GM21786 (cell line): Measurements from ENCODE around the gene SLC25A17.
"Not testable (repeated sequence)": the region's sequence is repeated elsewhere in the genome, so short reads cannot be mapped to it uniquely, and the experiment has no call there.

Experiments
- ATAC-seq: cut with Tn5 transposase; IDR thresholded peaks from one replicate; pipeline ENCODE4 v1.9.1; 2021; ENCODE audit not compliant: unreplicated experiment

Gene SLC25A17

DNA sequence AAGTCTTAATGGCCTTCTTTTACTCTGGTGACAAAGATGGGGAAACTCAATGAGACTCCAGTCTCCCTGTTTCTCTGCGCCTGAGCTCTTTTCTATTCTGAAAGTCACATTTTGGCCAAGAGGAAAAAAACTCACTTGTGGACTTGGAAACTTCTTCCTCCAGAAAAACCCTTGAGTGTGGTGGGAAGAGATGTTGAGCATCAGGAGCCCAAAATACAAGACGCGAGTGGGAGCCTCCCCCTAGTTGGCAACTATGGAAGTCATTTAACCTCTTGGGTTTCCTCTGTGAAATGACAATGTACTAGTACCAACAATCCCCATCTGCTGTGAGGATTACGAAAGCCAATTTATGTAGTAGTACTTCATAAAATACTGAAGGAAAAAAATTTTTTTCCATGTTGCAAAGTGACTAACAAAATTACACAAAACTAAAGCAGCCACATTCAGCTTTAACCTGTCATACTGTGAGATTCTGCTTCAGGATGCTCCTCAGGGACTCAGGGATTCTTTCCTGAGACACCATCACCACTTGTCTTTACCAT lies 524 bp upstream of the SLC25A17 start:
- no peak for ATAC-seq

- no peak for ATAC-seq
Measured at GRCh38 chr22:40818192-40818746, 877 bp downstream of the SLC25A17 start.

DNA sequence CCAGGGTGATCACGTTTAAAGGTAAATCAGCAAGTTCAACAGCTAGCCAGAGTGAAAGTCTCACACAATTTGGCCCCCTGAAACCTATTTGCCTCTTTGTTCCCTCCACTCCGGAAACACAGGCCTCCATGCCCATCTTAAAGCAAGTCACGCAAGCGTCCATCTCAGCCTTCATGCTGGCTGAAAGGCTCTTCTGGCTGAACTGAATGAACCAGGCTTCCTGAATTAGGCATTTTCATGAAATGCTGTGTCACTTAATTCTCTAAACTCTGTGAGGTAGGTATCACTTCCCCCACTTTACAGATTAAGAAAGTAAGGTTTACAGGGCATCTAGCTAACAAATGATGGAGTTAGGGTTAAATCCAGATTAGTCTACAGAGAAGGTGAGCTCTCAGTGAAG lies 1.4 kb downstream of the SLC25A17 start:
- ATAC-seq = no peak

DNA sequence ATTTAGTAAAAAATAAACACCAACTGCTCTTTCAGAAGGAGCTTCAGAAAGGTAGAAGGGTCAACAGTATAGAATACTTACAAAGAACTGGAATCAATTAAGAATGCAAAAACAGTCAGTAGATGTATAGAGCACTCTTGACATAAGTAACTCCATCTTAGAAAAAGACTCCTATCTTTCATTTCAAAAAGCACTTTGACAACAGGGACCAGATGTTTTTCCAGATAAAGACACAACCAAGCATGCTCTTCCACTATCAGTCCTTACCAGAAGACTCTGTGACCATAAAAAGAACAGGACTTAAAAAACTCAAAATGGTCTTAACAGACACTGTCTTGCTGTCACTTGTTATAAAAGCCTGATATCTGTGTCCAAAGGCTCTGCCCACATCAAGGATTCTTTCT lies 5.2 kb downstream of the SLC25A17 start:
- no peak for ATAC-seq

- ATAC-seq = no peak
Measured at GRCh38 chr22:40808018-40808841, 10.9 kb downstream of the SLC25A17 start.

DNA sequence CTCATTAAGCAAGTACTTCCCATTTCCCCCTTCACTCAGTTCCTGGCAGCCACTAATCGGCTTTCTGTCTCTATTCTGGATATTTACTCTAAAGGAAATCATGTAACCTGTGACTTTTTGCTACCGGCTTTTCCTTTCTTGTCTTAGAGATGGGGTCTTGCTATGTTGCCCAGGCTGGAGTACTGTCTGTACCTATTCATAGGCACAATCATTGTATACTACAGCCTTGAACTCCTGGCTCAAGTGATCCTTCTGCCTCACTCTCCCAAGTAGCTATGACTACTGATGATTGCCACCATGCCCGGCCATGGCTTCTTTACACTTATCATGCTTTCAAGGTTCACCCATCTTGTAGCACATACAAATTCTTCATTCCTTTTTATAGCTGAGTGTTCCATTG lies 12.4 kb downstream of the SLC25A17 start:
- no peak for ATAC-seq

DNA sequence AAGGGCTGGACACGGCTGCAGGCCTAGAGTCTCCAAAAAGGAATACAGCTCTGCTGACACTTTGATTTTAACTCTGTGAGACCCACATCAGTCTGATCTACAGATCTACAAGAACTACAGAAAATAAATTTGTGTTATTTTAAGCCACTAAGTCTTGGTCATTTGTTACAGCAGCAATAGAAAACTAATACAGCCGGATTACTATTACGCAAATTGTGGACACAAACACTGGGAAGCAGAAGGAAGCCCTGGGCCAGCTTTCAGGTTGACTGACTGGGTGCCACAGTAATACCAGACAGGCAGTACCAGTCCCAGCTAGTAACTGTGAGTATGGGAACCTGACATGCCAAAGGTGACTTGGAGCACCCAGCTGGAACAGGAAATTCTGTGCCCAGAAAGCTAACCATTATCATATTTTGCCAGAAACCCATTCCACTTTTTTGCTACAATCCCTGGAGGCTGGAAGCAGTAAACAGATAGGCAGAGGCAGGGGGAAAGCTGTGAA lies 13.4 kb downstream of the SLC25A17 start:
- no peak for ATAC-seq

DNA sequence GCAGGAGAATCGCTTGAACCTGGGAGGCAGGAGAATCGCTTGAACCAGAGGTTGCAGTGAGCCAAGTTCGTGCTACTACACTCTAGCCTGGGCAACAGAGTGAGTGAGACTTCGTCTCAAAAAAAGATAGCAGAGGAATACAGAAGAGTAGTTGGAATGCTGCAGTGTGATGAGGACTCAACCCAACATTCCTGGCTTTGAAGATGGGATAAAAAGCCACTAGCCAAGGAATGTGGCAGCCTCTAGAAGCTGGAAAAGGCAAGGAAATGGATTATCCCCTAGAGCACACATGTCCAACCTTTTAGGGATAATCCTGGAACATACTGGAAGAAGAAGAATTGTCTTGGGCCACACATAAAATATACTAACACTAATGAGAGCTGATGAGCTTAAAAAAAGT lies 13.9 kb downstream of the SLC25A17 start:
- no peak for ATAC-seq

- no peak for ATAC-seq
Measured at GRCh38 chr22:40803321-40803720, 15.8 kb downstream of the SLC25A17 start.

DNA sequence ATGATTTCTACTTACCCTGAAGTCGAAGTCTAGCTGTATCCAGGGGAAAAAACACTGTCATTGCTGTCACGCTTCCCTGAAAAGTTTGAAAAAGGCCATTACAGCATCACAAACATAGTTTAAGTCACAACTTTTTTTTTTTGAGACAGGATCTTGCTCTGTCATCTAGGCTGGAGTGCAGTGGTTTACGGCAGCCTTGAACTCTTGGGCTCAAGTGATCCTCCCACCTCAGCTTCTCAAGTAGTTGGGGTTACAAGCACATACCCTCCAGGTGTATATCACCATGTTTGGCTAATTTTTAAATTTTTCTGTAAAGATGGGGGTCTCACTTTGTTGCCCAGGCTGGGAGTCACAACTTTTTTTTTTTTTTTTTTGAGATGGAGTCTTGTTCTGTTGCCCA lies 20.1 kb downstream of the SLC25A17 start:
- no peak for ATAC-seq

DNA sequence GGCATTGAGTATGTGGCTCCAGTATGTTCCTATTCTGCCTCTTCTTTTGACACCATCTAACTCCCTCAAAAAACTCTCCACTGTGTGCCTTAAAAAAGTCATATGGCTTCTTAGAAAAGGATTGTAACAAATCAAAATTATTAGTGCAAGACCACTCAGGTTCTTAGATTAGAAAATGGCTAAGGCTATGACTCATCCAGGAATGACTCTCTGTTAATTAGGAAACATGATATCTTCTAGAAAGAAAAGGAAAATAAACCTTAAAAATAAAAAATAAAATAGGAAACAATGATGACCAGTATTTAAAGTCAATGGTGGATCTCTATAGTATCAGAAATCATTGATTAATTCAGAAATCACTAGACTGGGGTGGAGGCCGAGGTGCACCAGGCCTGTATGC lies 21.7 kb downstream of the SLC25A17 start:
- no peak for ATAC-seq

DNA sequence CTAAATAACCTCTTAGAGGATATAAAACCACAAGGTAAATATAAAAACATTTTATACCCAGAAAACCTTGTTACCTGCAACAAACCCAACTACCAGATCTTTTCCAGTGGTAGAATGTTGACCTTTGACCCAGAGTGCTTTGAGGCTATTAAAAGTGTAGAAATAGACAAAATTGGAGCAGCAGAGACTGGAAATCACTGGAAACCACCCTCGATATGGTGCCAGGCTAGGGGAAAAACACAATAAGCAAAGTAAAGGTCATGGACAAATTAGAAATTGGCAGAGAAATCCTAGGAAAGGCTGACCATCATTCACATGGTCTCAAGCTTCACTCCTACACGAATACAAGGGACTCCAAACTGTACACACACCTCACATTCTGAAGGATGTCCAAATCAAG lies 26.7 kb downstream of the SLC25A17 start:
- ATAC-seq = no peak

- ATAC-seq = no peak
Measured at GRCh38 chr22:40791241-40791640, 27.9 kb downstream of the SLC25A17 start.

- no peak for ATAC-seq
Measured at GRCh38 chr22:40789131-40789530, 30.0 kb downstream of the SLC25A17 start.

GRCh38 chr22:40782521-40782920 lies 36.6 kb downstream of the SLC25A17 start:
- ATAC-seq = no peak

DNA sequence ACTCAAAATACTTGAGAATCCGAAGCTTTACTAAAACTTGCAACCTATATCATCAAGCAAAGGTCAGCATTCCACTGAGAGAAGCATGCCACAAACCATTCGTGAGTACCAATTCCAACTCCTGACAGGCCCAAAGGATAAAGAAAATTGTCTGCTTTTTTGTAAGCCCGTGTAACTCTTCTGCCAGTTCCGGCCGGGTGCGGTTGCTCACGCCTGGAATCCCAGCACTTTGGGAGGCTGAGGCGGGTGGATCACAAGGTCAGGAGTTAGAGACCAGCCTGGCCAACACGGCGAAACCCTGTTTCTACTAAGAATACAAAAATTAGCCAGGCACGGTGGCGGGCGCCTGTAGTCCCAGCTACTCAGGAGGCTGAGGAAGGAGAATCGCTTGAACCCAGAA lies 37.4 kb downstream of the SLC25A17 start:
- not testable (repeated sequence) for ATAC-seq

- ATAC-seq = no peak
Measured at GRCh38 chr22:40769761-40770160, 49.4 kb downstream of the SLC25A17 start.

DNA sequence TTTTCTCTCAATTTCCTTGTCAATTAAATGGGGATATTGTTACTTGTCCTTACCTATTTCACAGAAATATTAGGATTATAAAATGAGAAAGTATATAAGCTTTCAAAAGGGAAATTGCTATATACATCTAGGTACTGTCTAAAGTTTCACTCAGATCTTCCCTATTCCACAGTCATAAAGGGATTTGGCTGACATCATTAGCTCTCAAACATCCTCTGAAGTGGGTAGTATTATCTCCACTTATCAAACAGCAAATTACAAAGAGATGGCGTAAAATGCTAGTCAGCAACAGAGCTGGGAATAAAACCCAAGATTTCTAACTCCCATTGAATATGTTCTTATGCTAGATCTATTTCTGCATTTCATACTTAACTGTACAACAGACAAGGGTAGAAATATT lies 50.9 kb downstream of the SLC25A17 start:
- no peak for ATAC-seq

GRCh38 chr22:40766956-40767355 lies 52.2 kb downstream of the SLC25A17 start:
- no peak for ATAC-seq

DNA sequence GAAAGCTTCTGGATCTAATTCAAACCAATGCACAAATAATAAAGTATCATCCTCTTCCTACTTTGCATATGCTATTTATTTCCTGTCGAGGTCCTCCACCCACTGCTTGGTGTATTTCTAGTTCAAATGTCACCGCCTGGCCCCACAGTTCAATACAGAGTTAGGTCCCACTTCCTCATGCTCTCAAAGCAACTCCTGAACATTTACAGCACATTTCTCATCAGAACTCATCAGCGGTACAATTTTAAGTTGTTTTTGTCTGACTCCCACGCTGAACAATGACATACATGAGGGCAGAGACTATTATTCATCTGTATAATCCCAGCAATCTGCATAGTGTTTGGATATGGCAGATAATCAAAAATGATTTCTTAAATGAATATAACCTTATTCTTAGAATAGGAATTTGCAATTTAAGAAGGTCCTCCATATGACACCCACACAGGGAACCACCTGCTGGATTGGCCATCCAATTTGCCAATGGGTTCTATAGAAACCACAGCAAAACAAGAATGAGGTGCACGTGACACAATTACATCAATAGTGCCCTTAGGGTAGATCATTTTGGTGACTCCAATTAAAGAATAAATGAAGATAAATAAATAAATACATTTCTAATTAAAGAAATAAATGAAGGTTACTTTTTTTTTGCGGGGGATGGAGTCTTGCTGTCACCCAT lies 54.2 kb downstream of the SLC25A17 start:
- ATAC-seq = no peak

GRCh38 chr22:40759294-40759840 lies 59.8 kb downstream of the SLC25A17 start:
- ATAC-seq = no peak
